Neutrophil (primary cell): ENCODE measurements around the gene ASTN2.

Source experiments
- H3K27ac ChIP-seq: fragments of 200-600 bp; sonication (generic); 2 replicates; pipeline ENCODE4 v1.5.1; 2016; ENCODE audit warnings: mild to moderate bottlenecking, moderate library complexity
- H3K27me3 ChIP-seq: fragments of 200-600 bp; sonication (generic); 2 replicates; pipeline ENCODE4 v1.6.0; 2016; ENCODE audit warnings: mild to moderate bottlenecking
- H3K36me3 ChIP-seq: fragments of 200-600 bp; sonication (generic); 2 replicates; pipeline ENCODE4 v1.5.1; 2017
- H3K4me1 ChIP-seq, 2 experiments: fragments of 200-600 bp in 1 of 2; sonication (generic) in 1 of 2; 1 replicate in 1 of 2; 2 replicates in 1 of 2; pipeline versions ENCODE4 v1.5.1 to v1.6.1; 2013 to 2016; ENCODE audit warnings: low read depth in 1 of 2, low read length in 1 of 2, mild to moderate bottlenecking in 1 of 2, moderate library complexity in 1 of 2; ENCODE audit not compliant: control insufficient read depth in 1 of 2, insufficient read depth in 1 of 2
- H3K4me3 ChIP-seq, 2 experiments: fragments of 200-600 bp in 1 of 2; sonication (generic) in 1 of 2; 1 replicate in 1 of 2; 2 replicates in 1 of 2; pipeline ENCODE4 v1.5.1; 2013 to 2016; ENCODE audit warnings: low read depth in 1 of 2, low read length in 1 of 2, mild to moderate bottlenecking in 1 of 2, moderate library complexity in 1 of 2
- H3K9me3 ChIP-seq: fragments of 200-600 bp; sonication (generic); 2 replicates; pipeline ENCODE4 v1.5.1; 2016
- CTCF ChIP-seq: fragments of 200-600 bp; sonication (generic); IDR thresholded peaks from 2 replicates; pipeline ENCODE4 v1.5.1; 2016; ENCODE audit warnings: antibody characterized with exemption

Gene ASTN2

DNA sequence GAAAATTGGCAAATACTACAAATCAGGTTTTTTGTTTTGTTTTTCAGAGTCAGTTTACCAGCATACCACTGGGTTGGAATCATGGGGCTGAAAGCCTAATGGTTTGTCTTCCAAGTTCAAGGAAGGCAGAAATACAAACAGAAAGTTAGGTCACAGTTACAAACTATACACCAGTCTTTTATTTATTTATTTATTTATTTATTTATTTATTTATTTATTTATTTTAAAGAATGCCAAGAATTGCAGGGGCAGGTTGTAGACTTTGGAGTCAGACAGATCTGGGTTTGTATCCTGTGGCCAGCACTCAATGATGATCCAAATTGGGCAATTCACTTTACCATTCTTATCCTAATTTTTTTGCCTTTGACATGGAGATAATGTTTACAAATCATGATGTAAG lies 353.9 kb downstream of the ASTN2 start:
- Histone ChIP-seq H3K27me3 (no peaks in the 10 kb centered on the region), H3K9me3 (no peaks in the 10 kb centered on the region), H3K36me3 (no peaks in the 10 kb centered on the region), H3K4me1 (no peaks in the 10 kb centered on the region), H3K27ac (no peak overlapping the region), H3K4me3 (no peak overlapping the region)
- no peak for TF ChIP-seq CTCF

- no peaks in the 10 kb centered on the region for H3K9me3 ChIP-seq
- TF ChIP-seq CTCF: no peak
- H3K4me3 ChIP-seq: no peak overlapping the region
- no peaks in the 10 kb centered on the region for H3K27me3 ChIP-seq
- no peaks in the 10 kb centered on the region for H3K36me3 ChIP-seq
- H3K4me1 ChIP-seq: no peaks in the 10 kb centered on the region
- no peak overlapping the region for H3K27ac ChIP-seq
Measured at GRCh38 chr9:117050007-117050406, 364.9 kb downstream of the ASTN2 start.

DNA sequence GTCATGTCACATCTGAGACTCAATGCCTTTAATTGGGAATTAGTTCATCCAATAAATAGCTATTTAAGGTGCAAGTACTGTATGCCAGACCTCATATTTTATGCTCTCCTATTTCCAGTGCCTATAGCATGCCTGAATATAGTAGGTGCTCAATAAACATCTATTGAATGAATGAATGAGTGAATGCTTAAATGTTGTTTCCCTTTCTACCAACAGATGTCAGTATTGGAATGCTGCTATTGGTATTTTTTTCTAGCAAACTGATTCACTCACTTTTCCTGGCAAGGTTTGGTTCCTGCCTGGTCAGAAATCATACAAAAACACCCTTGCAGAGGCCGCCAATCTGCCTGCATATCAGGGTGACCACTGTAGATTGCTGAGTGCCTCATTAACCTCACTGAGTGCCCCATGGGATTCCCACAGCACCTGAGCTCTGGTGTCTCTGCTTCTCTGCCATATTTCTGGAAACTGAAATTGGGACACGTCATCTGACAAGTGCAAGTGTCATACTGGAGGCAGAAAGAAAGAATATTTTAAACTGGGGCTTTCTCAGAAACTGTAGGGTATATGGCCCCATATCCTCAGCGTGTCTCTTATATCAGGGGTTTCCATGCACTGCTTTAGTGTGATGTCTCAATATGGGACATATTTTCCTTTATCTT lies 368.1 kb downstream of the ASTN2 start:
- no peak overlapping the region for H3K27ac ChIP-seq
- H3K9me3 ChIP-seq: no peaks in the 10 kb centered on the region
- no peak for TF ChIP-seq CTCF
- H3K27me3 ChIP-seq: no peaks in the 10 kb centered on the region
- H3K4me3 ChIP-seq: no peak overlapping the region
- H3K4me1 ChIP-seq: no peaks in the 10 kb centered on the region
- H3K36me3 ChIP-seq: no peaks in the 10 kb centered on the region

- Histone ChIP-seq H3K4me1 (no peaks in the 10 kb centered on the region), H3K36me3 (no peaks in the 10 kb centered on the region), H3K27ac (no peak overlapping the region), H3K4me3 (no peak overlapping the region), H3K9me3 (no peaks in the 10 kb centered on the region), H3K27me3 (no peaks in the 10 kb centered on the region)
- TF ChIP-seq CTCF: no peak
Measured at GRCh38 chr9:117044241-117044640, 370.6 kb downstream of the ASTN2 start.

- TF ChIP-seq CTCF: no peak
- Histone ChIP-seq H3K9me3 (no peaks in the 10 kb centered on the region), H3K27me3 (no peaks in the 10 kb centered on the region), H3K36me3 (no peaks in the 10 kb centered on the region), H3K27ac (no peak overlapping the region), H3K4me3 (no peak overlapping the region), H3K4me1 (no peaks in the 10 kb centered on the region)
Measured at GRCh38 chr9:117043159-117043558, 371.7 kb downstream of the ASTN2 start.
